ENCODE data around the gene ZBTB46. TPM values are rescaled to one million over a fixed set of nuclear protein-coding genes. Genes with fewer than 3 reads are reported as not detected.

The ZBTB46 gene
- polyA plus RNA-seq, 1 experiment, result 2.0 TPM

DNA sequence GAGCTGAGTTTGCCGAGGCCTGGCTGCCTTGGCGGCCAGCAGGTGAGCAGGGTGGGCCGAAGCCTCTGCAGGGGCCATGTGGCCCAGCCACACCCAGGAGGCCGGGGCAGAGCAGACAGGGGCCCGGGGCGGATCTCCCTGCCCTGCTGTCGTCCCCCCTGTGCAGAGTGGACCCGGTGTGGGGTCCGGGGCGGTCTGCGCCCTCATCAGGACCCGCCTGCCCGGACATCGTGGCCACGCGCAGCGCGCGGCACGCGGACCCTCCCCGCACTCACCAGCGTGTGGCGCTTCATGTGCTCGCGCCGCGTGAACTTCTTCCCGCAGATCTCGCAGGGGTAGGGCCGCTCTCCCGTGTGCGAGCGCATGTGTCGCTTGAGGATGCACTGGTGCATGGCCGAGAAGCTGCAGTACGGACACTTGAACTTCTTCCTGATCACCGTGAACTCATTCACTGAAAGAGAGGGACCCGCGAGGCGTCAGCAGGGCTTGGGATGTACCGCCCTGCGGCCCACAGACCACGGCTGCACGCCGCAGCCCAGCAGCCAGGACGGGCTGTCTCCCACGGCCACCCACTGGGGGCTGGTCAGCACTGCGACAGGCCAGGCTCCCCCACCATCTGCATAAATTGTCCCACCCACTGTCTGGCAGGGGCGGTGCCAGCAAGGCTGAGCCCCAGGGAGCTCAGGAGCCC lies 78.5 kb downstream of the ZBTB46 start:
- POLR2A ChIA-PET, result no interaction called here
- Histone ChIP-seq H3K27me3 (ENCODE audit: control insufficient read depth, insufficient read depth, low read length) (no peaks in the 10 kb centered on the region), H3K9me3 (ENCODE audit: control insufficient read depth, insufficient read depth, low read length) (peaks cover 5% of the 10 kb centered on the region; the same call in 1 of the 2 replicates), H3K4me3 (ENCODE audit: low read depth, low read length) (no peak overlapping the region), H3K27ac (ENCODE audit: low read depth, low read length) (no peak overlapping the region)
- TF ChIP-seq, protein P1, sequence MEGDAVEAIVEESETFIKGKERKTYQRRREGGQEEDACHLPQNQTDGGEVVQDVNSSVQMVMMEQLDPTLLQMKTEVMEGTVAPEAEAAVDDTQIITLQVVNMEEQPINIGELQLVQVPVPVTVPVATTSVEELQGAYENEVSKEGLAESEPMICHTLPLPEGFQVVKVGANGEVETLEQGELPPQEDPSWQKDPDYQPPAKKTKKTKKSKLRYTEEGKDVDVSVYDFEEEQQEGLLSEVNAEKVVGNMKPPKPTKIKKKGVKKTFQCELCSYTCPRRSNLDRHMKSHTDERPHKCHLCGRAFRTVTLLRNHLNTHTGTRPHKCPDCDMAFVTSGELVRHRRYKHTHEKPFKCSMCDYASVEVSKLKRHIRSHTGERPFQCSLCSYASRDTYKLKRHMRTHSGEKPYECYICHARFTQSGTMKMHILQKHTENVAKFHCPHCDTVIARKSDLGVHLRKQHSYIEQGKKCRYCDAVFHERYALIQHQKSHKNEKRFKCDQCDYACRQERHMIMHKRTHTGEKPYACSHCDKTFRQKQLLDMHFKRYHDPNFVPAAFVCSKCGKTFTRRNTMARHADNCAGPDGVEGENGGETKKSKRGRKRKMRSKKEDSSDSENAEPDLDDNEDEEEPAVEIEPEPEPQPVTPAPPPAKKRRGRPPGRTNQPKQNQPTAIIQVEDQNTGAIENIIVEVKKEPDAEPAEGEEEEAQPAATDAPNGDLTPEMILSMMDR (IDR thresholded peaks at IDR 0.05; ENCODE audit: low read depth, low read length), result no peak
- CTCF ChIA-PET, result interaction anchor here (0.6 kb wide), 1 partner anchor 13 kb away, joined by 4 read pairs; no protein-coding TSS in a partner anchor
- no peak for DNase-seq (ENCODE audit: low read depth, low spot score)

DNA sequence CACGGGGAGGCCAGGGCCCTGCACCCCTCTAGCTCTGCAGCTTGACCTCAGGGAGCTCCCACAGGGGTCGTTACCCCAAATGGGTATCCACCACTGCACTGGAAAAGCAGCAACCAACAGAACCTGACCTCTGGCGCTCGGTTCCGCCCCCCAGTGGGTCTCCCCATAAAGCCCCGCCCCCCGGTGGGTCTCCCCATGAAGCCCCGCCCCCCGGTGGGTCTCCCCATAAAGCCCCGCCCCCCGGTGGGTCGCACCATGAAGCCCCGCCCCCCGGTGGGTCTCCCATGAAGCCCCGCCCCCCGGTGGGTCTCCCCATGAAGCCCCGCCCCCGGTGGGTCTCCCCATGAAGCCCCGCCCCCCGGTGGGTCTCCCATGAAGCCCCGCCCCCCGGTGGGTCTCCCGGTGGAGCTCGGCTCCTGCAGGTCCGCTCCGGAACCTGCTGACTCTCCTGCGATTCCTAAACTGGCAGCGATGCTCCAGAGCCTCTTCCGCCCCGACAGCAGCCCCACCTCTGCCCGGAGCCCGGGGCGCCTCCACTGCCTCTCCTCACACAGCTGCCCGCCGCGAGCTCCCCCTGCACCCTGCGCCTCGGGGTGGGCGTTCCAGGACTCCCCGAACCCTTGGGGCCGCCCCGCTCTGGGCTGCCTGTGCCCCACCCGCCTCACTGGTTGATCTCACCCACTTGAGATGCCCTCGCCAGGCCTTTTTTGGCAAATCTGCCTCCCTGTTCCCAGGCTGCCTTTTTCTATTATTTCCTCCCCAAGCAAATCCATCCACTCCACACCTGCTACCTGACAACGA lies 79.4 kb downstream of the ZBTB46 start:
- DNase-seq (ENCODE audit: low read depth, low spot score), result no peak
- Histone ChIP-seq H3K27me3 (ENCODE audit: control insufficient read depth, insufficient read depth, low read length) (no peaks in the 10 kb centered on the region), H3K27ac (ENCODE audit: low read depth, low read length) (no peak overlapping the region), H3K4me3 (ENCODE audit: low read depth, low read length) (no peak overlapping the region), H3K9me3 (ENCODE audit: control insufficient read depth, insufficient read depth, low read length) (peaks cover 5% of the 10 kb centered on the region; the same call in 1 of the 2 replicates)
- ChIA-PET POLR2A (interaction anchor here (0.5 kb wide), 1 partner anchor 9 kb away, joined by 3 read pairs; no protein-coding TSS in a partner anchor), CTCF (interaction anchor here (0.6 kb wide), 1 partner anchor 14 kb away, joined by 4 read pairs; no protein-coding TSS in a partner anchor)
- TF ChIP-seq, protein P1 (IDR thresholded peaks at IDR 0.05; ENCODE audit: low read depth, low read length), result no peak

DNA sequence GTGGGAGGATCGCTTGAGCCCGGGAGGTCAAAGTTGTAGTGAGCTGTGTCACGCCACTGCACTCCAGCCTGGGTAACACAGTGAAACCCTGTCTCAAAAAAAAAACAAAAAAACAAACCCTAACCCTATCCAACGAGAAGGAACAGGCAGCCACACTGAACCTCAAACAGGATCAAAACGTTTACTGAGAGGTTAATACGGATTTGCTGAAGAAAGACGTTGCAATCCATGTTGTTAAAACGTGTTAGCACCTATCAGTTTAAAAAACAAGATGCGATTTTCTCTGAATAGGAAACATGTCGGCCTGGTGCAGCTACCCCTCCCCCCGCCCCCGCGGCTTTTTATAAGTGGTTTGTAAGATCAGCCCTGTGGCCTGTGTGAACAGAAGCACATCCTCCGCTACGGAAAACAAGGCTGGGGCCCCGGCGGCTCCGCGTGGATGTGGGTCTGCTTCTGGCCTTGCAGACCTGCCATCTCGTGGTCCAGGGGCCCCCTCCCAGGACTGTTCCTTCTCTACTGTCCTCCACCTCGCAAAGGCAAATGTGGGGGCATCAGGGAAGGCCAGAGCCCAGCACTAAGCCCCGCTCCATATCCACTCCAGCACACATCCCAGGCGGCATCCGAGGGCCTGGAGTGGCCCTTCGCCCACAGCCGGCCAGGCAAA lies 80.1 kb downstream of the ZBTB46 start:
- Histone ChIP-seq H3K4me3 (ENCODE audit: low read depth, low read length) (no peak overlapping the region), H3K27me3 (ENCODE audit: control insufficient read depth, insufficient read depth, low read length) (no peaks in the 10 kb centered on the region), H3K9me3 (ENCODE audit: control insufficient read depth, insufficient read depth, low read length) (peaks cover 5% of the 10 kb centered on the region; the same call in 1 of the 2 replicates), H3K27ac (ENCODE audit: low read depth, low read length) (no peak overlapping the region)
- CTCF ChIA-PET, result no interaction called here
- DNase-seq (ENCODE audit: low read depth, low spot score), result no peak
- POLR2A ChIA-PET, result no interaction called here
- TF ChIP-seq, protein P1 (IDR thresholded peaks at IDR 0.05; ENCODE audit: low read depth, low read length), result no peak

DNA sequence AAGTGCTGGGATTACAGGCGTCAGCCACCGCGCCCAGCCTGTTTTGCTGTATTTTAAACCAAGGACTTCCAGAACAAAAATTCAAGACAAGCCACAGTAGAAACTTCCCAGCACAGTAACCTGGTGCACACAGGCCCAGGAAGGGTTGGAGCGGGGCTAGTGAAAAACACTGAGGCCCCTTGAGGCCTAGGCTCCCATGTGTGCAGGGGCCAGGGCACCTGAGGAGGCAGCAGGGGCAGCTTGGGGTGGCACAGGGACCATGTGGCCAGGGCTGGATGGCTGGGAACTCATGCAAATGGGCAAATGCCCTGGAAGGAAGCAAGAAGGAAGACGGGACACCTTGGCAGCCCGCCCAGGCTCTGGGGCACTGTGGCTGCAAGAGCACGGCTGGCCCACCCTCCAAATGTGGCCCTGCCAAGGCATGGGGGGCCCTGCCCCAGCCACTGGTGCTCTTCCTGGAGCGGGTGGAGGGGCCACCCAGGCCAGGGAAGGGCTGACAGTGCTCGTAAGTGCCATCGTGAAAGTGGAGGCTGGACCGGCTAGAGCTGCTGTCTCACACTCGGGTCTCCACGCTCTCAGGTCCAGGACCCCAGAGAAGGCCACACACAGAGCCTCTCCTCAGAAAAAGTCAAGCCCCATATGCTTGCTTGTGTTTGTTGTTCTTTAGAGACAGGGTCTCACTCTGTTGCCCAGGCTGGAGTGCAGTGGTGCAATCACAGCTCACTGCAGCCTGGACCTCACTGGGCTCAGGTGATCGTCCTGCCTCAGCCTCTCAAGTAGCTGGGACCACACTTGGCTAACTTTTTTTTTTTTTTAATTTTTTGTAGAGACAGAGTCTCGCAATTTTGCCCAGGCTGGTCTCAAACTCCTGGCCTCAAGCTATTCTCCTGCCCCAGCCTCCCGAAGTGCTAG lies 81.2 kb downstream of the ZBTB46 start:
- TF ChIP-seq, protein P1 (IDR thresholded peaks at IDR 0.05; ENCODE audit: low read depth, low read length), result no peak
- no peak for DNase-seq (ENCODE audit: low read depth, low spot score)
- peaks cover 5% of the 10 kb centered on the region; the same call in 1 of the 2 replicates for H3K9me3 ChIP-seq (ENCODE audit: control insufficient read depth, insufficient read depth, low read length)
- H3K27me3 ChIP-seq (ENCODE audit: control insufficient read depth, insufficient read depth, low read length), result no peaks in the 10 kb centered on the region
- no peak overlapping the region for H3K4me3 ChIP-seq (ENCODE audit: low read depth, low read length)
- CTCF ChIA-PET, result no interaction called here
- no peak overlapping the region for H3K27ac ChIP-seq (ENCODE audit: low read depth, low read length)
- POLR2A ChIA-PET, result no interaction called here
